Spleen (tissue), 11 donors: Measurements from ENCODE around the gene CD207. TPM values are rescaled to one million over a fixed set of nuclear protein-coding genes. Genes with fewer than 3 reads are reported as not detected.

Experiments
- DNase-seq: peaks from one replicate; pipeline ENCODE4 v3.0.0-alpha.2; 2020
- H3K27ac ChIP-seq, 8 donors: fragments of 200-600 bp; sonication (generic) in 7 of 8; 1 replicate in 4 of 8; 2 replicates in 4 of 8; pipeline versions ENCODE4 v1.5.0 to v1.8.0; 2016 to 2021; ENCODE audit warnings: inconsistent platforms in 4 of 8, mild to moderate bottlenecking in 4 of 8, moderate library complexity in 1 of 8
- H3K27me3 ChIP-seq, 7 donors: fragments of 200-600 bp; sonication (generic) in 6 of 7; replicated peaks in 1 of 7; 1 replicate in 4 of 7; 2 replicates in 3 of 7; pipeline versions ENCODE4 v1.5.0 to v1.8.0; 2016 to 2021; ENCODE audit warnings: inconsistent platforms in 3 of 7, mild to moderate bottlenecking in 1 of 7
- H3K36me3 ChIP-seq, 6 donors: fragments of 200-600 bp; sonication (generic) in 5 of 6; 1 replicate in 4 of 6; 2 replicates in 2 of 6; pipeline versions ENCODE4 v1.5.0 to v1.8.0; 2016 to 2021; ENCODE audit warnings: inconsistent platforms in 2 of 6
- H3K4me1 ChIP-seq, 6 donors: fragments of 200-600 bp; sonication (generic) in 5 of 6; 1 replicate in 3 of 6; 2 replicates in 3 of 6; pipeline versions ENCODE4 v1.5.0 to v1.8.0; 2016 to 2021; ENCODE audit warnings: inconsistent platforms in 3 of 6
- H3K4me3 ChIP-seq, 8 donors: fragments of 200-600 bp; sonication (generic) in 7 of 8; 1 replicate in 4 of 8; 2 replicates in 4 of 8; pipeline versions ENCODE4 v1.5.0 to v1.8.0; 2016 to 2021; ENCODE audit warnings: inconsistent platforms in 4 of 8, mild to moderate bottlenecking in 4 of 8, moderate library complexity in 2 of 8
- H3K9me3 ChIP-seq, 8 donors: fragments of 200-600 bp; sonication (generic) in 7 of 8; 1 replicate in 4 of 8; 2 replicates in 4 of 8; pipeline versions ENCODE4 v1.5.0 to v1.8.0; 2016 to 2021; ENCODE audit warnings: inconsistent platforms in 4 of 8
- CTCF ChIP-seq, 11 experiments: fragments of 200-600 bp in 7 of 11; fragments of 450-650 bp in 4 of 11; sonication (generic) in 4 of 11; IDR thresholded peaks in 8 of 11; conservative IDR thresholded peaks in 3 of 11; 1 replicate in 7 of 11; 2 replicates in 4 of 11; pipeline versions ENCODE4 v1.4.0 to v1.8.0; 2016 to 2021; ENCODE audit warnings: antibody characterized with exemption in 11 of 11, inconsistent platforms in 4 of 11, mild to moderate bottlenecking in 1 of 11
- POLR2A ChIP-seq, 3 donors: fragments of 450-650 bp; IDR thresholded peaks; one replicate each; pipeline ENCODE4 v1.5.1; 2017; ENCODE audit warnings: antibody characterized with exemption in 3 of 3, mild to moderate bottlenecking in 1 of 3
- POLR2AphosphoS5 ChIP-seq, 3 donors: sonication (generic); formaldehyde crosslinking; IDR thresholded peaks; one replicate each; pipeline ENCODE4 v1.5.1; 2017; ENCODE audit warnings: antibody characterized with exemption in 3 of 3
- WGBS, 5 donors: extraction: QIAGEN DNeasy Blood & Tissue Kit in 3 of 5; methylation state at CpG; one replicate each; pipeline versions ENCODE4 v1.1.5 to v1.1.7; 2013 to 2018; 5-methylcytosine and 5-hydroxymethylcytosine counted together
- intact Hi-C: fragments of 100-400 bp; cut with DNase I; formaldehyde crosslinking; loops from one replicate; pipeline ENCODE4 v1.15.0; 2023; ENCODE audit warnings: low total_unique reads
- polyA plus RNA-seq, 3 donors: library from polyadenylated mRNA; stranded (reverse); fragments of 200-250 nt; gene quantifications; one replicate each; pipeline ENCODE4 v1.2.1, GENCODE V29; 2013
- total RNA-seq, 7 donors: library from RNA; depleted of rRNA in 3 of 7; stranded (reverse); fragments of >200 nt in 3 of 7; fragmentation: NEBNext Ultra II Directional in 4 of 7; extraction: Animal tissue kit (Norgen Biotek cat#: 25700) in 4 of 7; gene quantifications; one replicate each; pipeline versions ENCODE4 v1.1.0 to v1.2.1, GENCODE V29; 2016 to 2021
- donor health status: healthy with polysubstance abuse.
- donor health status: DM: no; HTN: no; CAD: no; lungs with moderate emphysema.
- donor health status: DM: no; HTN: no; CAD: no.
- donor health status: Bipolar disorder and iron deficiency.
- donor health status: healthy.
- donor health status: DM: no; HTN: no; CAD: no.
- donor health status: DM: yes; HTN: yes; CAD: no.

The CD207 gene
- total and polyA plus RNA-seq, 10 donors = 0.05 to 0.76 (median 0.36) TPM; not detected in 6

- Histone ChIP-seq H3K36me3 (no peaks in the 10 kb centered on the region), H3K9me3 (no peaks in the 10 kb centered on the region), H3K4me3 (no peak overlapping the region), H3K27me3 (peaks cover 0 to 6% (median 0%) of the 10 kb centered on the region in 7 donors), H3K27ac (no peak overlapping the region), H3K4me1 (peaks cover 0 to 18% (median 0%) of the 10 kb centered on the region in 6 donors)
- TF ChIP-seq CTCF (IDR thresholded peaks at IDR 0.05 in 8 of 11, conservative IDR thresholded peaks at IDR 0.05 in 3 of 11) (no peak), POLR2A (IDR thresholded peaks at IDR 0.05) (no peak), POLR2AphosphoS5 (IDR thresholded peaks at IDR 0.05) (no peak)
- intact Hi-C loops = no loop called here
- 65 to 80% (median 76%) methylated on average over 4 of the region's 4 CpGs for WGBS, 5 donors
- no peak for DNase-seq
Observed at GRCh38 chr2:70854411-70854810, 18.8 kb upstream of the CD207 start.

GRCh38 chr2:70852824-70853223 is 17.2 kb upstream of the CD207 start:
- Histone ChIP-seq H3K9me3 (no peaks in the 10 kb centered on the region), H3K4me1 (peaks cover 0 to 18% (median 0%) of the 10 kb centered on the region in 6 donors), H3K27ac (no peak overlapping the region), H3K27me3 (no peaks in the 10 kb centered on the region), H3K36me3 (no peaks in the 10 kb centered on the region), H3K4me3 (no peak overlapping the region)
- DNase-seq = no peak
- intact Hi-C loops = no loop called here
- TF ChIP-seq CTCF (IDR thresholded peaks at IDR 0.05 in 8 of 11, conservative IDR thresholded peaks at IDR 0.05 in 3 of 11) = no peak
- no peak for TF ChIP-seq POLR2AphosphoS5 (IDR thresholded peaks at IDR 0.05)
- no peak for TF ChIP-seq POLR2A (IDR thresholded peaks at IDR 0.05)
- 73 to 88% (median 81%) methylated on average over 1 of the region's 1 CpG for WGBS, 5 donors

GRCh38 chr2:70851704-70852103 is 16.1 kb upstream of the CD207 start:
- intact Hi-C loops = no loop called here
- TF ChIP-seq POLR2A (IDR thresholded peaks at IDR 0.05) = no peak
- no peak for TF ChIP-seq CTCF (IDR thresholded peaks at IDR 0.05 in 8 of 11, conservative IDR thresholded peaks at IDR 0.05 in 3 of 11)
- Histone ChIP-seq H3K4me1 (peaks cover 0 to 18% (median 0%) of the 10 kb centered on the region in 6 donors), H3K4me3 (no peak overlapping the region), H3K9me3 (peaks cover 0 to 5% (median 0%) of the 10 kb centered on the region in 8 donors), H3K27me3 (no peaks in the 10 kb centered on the region), H3K36me3 (no peaks in the 10 kb centered on the region), H3K27ac (peak overlapping the region in 6 of 8 donors; percentile 15 to 73 (median 53))
- no peak for DNase-seq
- WGBS, 5 donors = 29 to 34% (median 33%) methylated on average over 4 of the region's 4 CpGs

DNA sequence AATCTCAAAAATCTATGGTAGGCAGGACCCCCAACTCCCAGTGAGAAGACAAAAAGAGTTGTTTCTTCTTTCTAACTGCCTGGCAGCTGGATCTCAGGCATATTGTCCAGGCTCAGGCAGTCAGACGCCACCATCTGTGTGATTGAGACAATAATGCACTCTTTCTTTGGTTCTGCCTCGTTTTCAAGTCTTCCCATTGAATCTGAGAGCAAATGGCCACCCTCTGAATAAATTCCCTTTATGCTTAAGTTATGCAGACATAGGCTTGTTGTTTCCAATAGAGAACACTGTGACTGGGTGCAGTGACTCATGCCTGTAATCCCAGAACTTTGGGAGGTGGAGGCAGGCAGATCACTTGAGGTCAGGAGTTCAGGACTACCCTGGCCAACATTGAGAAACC is 15.3 kb upstream of the CD207 start:
- H3K9me3 ChIP-seq = peaks cover 0 to 5% (median 0%) of the 10 kb centered on the region in 8 donors
- intact Hi-C loops = no loop called here
- H3K27me3 ChIP-seq = no peaks in the 10 kb centered on the region
- H3K4me1 ChIP-seq = peaks cover 0 to 18% (median 0%) of the 10 kb centered on the region in 6 donors
- H3K27ac ChIP-seq = peak overlapping the region in 6 of 8 donors; percentile 36 to 73 (median 53)
- 43 to 81% (median 59%) methylated on average over 2 of the region's 2 CpGs for WGBS, 5 donors
- no peak for DNase-seq
- H3K4me3 ChIP-seq = no peak overlapping the region
- no peaks in the 10 kb centered on the region for H3K36me3 ChIP-seq
- TF ChIP-seq POLR2AphosphoS5 (IDR thresholded peaks at IDR 0.05) (no peak), CTCF (IDR thresholded peaks at IDR 0.05 in 8 of 11, conservative IDR thresholded peaks at IDR 0.05 in 3 of 11) (no peak), POLR2A (IDR thresholded peaks at IDR 0.05) (no peak)
